Measurements from ENCODE around the gene GEN1. TPM values are rescaled to one million over a fixed set of nuclear protein-coding genes. Genes with fewer than 3 reads are reported as not detected.

GEN1 gene
- total RNA-seq, 1 donor from 2014 or later: 7.3 TPM

GRCh38 chr2:17752892-17753802 lies 791 bp upstream of the GEN1 start:
- DNase-seq: peak; percentile 62

GRCh38 chr2:17754773-17755425 lies 961 bp downstream of the GEN1 start:
- DNase-seq: peak; percentile 45

DNA sequence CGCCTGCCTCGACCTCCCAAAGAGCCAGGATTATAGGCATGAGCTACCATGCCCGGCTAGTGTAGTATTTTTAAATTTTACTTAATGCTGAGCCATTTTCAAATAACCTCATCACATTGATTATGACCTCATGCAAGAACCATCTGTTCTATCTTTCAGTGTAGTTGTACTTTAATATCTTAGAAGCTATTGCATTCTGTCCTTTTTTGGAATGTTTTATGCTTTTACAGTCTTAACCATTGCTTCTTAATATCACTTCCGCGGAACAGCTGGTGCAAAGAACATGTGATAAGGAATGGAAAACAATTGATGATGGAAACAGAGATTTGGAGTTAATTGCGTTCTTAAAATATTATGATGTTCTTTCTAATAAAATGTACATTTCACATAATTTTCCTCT lies 2.7 kb downstream of the GEN1 start:
- DNase-seq: no peak

DNA sequence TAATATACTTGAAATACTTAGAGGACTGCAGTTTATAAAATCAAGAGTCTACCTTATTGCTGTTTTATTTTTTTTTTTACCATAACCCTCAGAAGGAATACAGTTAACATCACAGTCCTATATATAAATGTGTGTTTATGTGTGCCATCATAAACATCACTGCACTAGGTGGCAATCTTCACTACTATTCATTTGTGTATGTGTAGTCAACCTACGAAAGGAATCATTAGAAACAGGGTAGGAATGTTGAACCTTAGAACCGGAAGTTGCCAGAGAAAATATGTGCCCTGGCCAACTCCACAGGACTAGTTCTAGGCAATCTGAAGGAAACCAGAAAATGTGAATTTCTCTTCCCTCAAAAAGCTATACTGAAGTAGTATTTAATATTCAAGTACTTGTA lies 3.4 kb downstream of the GEN1 start:
- DNase-seq: peak; percentile 87

DNA sequence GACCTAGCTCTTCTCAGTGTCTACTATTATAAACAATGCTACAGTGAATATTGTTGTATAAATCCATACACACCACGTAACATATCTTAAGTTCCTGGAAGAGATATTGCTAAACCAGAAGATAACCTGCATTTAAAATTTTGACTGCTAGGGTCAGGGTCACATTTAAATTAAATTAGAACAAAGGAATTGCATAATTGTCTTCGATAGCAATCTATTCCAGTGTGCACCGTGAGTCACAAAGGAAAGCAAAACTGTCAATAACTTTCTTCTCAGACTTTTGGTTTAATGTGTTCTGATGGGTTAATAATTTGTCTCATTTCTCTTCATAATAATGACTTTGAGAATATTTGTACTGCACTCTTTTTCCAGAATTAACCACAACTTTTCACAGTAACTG lies 4.2 kb downstream of the GEN1 start:
- DNase-seq: peak; percentile 58

- no peak for DNase-seq
These were observed 5.9 kb downstream of the GEN1 start for GRCh38 chr2:17759805-17760204.

GRCh38 chr2:17762451-17762850 lies 8.5 kb downstream of the GEN1 start:
- no peak for DNase-seq

DNA sequence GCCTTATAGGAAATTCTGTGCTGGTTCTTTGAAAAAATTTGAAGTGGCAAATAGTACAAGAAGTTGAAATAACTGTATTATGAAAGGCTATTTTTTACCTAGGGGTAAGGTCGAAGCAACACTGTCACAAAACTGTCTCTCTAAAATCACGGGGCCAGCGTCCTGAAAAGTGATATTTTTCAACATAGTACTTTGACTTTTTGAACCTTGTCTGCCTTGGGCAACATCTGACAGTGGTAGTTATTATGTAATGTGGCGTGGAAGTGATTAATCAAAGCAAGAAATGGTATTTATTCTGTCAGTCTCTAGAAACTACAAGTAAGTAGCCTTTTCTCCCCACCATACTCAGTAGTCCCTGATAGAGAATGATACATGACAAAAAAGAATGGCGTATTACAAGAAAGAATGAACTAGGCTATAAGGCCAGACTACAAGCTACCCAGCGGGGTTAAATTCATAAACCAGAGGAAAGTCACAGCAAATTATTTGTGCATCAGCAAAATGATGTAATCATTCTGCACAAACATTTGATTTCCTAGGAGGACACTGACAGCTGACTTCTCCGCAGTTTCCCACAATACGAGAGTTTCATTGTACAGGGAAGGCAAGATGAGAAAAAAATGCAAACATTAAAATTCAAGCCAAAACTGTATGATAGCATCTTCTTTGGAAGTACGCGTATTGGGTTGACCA lies 9.8 kb downstream of the GEN1 start:
- no peak for DNase-seq

- DNase-seq: no peak
These were observed 11.5 kb downstream of the GEN1 start for GRCh38 chr2:17765398-17765797.

DNA sequence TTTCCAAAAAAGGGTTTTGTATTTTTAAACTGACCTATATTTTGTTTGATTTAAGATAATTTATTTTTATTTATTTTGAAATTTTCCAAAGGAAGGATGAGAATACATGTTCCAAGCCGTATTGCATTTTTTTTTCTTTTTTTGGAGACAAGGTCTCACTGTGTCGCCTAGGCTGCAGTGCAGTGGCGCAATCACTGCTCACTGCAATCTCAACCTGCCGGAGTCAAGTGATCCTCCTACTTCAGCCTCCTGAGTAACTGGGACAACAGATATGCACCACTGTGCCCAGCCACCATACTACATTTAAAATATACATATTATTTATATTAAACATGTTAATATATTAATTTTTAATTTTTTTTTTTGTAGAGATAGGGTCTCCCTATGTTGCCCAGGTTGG lies 15.0 kb downstream of the GEN1 start:
- DNase-seq: no peak

DNA sequence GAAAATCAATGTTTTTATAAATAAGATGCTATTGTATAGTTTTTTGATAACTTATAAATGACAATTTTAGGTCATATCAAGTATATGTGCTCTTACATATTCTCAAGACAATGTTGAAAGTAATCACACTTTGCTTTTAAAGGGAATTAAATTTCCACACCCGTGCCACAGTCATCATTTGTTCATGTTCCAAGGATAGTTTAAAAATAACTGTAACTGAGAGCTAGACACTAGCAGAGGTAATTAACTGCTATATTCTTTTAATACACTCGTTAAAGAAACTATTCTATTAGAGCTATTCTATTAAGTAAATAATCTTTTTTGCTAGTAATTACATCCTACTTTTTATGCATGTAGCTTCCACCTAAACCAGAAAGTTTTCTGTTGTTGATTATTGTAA lies 18.0 kb downstream of the GEN1 start:
- DNase-seq: no peak

DNA sequence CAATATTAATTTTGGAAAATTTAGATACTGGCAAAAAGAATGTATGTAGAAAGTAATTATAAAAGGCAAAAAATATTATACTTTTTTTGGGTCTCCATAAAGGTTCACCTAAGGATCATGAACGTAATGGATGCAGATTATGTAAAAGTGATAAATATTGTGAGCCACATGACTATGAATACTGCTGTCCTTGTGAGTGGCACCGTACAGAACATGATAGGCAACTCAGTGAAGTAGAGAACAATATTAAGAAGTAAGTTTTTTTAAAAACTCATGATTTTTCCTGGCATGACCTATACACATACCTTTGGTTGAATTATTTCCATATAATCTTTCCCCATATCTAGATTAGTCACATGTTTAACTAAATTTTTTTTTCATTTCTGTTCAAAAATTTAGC lies 18.6 kb downstream of the GEN1 start:
- no peak for DNase-seq

GRCh38 chr2:17780546-17780945 lies 26.6 kb downstream of the GEN1 start:
- no peak for DNase-seq

- DNase-seq: no peak
These were observed 27.5 kb downstream of the GEN1 start for GRCh38 chr2:17781482-17781881.

GRCh38 chr2:17786727-17787126 lies 32.8 kb downstream of the GEN1 start:
- DNase-seq: no peak

DNA sequence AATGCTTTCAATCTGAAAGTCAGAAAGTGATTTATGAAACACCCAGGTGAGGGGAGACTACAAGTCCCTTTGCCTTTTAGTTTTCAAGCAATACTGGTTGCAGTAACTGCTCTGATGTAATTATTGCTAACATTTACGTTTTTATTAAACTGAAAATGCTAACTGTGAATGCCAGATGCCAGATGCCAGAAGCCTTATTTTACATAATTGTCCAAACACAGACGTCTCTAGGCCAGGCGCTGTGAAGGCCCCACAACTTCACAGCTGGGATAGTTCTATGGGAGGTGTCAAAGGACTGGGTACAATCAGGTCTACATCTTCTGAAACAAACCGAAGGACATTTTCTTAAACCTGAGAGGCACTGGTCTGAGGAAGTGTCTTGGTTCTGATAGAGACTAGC lies 34.8 kb downstream of the GEN1 start:
- no peak for DNase-seq

DNA sequence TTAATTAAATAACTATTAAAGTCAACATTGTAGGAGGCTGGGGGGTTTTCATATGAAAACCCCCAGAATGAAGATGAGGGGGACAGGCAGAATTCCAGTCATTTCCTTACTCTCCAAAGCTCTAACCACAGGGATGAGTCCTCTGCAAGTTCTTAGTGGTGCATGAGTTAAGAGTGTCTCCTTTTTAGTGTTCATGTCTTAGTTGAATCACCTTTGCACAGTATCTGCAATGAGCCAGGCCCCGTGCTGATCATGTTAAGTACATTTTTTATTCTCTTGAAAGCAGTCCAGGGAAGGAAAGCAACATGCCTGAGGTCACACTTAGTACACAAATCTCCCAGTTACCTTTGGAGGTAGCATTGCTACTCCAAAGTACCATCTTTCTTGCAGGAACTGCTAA lies 36.6 kb downstream of the GEN1 start:
- DNase-seq: no peak

- DNase-seq: peak; percentile 97
These were observed 37.3 kb downstream of the GEN1 start for GRCh38 chr2:17791121-17791816.

DNA sequence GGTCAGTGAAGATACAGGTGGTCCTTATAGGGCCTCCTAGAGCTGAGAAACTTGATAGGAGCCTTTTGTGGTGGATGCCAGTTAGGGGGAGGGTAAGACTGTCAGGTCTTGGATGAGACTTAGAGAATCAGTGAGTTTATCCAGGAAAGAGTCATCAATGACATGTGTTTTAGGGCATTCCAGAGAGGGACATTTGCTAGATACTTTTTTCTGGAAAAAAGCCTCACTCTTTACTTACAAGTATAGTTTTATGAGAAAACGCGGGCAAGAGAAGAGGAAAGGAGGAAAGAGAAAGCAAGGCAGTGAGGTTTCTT lies 37.8 kb downstream of the GEN1 start:
- DNase-seq: no peak

DNA sequence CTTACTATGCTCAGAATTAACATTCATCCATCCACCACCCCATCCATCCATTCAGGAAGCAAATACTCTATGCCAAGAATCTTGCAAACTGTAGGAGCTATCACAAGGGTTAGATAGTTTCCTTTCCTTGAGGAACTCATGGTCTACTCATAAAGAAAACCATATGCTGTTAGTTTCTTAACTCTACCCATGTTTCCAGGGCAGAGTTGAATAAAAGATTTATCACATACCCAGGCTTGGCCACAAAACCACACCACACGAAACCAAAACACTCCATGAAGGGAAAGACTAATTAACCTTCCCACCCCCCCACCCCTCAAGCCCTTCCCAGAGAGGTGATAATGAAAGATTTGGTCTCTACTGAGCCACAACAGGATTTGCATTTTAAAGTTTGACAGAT lies 38.6 kb downstream of the GEN1 start:
- no peak for DNase-seq

DNA sequence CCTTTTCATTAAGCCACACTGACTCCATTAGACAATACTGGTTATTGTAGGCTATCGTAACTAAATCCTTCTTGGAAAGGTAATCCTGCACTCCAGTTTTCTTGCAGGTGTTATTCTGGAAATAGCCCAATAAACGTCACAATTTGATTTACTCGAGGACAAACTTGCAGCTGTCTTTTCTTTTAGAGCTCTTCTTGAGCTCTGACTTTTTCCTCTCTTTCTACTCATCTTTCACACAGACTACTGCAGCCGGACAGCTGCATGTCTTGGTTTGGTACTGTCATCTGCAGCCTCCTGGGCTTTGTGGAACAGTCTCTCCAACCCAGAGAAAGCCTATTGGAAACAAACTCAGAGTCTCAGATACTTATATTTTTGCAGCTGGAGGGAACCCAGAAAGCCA lies 39.4 kb downstream of the GEN1 start:
- no peak for DNase-seq

DNA sequence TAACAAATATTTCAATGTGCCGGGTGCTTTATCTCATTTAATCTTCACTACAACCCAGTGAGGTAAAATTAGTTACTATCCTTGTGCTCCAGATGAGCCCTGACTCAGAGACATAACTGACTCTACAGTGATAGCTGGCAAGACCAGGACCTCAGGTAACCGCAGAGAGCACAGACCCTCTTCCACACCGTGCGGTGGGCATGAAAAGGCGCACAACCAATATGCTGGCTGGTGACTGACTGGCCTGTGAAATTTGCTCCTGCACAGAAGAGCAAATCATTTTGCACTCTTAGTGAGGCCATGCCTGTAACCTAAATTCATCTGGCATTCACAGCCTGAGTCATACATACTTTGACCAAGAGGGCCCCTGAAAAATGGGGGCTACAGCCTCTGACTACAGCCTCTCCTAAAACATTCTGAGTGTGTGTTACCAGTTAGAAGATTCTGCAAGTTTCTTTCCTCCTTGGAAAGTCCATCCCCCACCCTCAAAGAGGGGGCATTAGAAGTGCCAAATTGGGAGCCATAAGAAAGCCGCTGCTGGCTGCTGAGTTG lies 39.9 kb downstream of the GEN1 start:
- DNase-seq: no peak

- DNase-seq: no peak
These were observed 41.4 kb downstream of the GEN1 start for GRCh38 chr2:17795309-17795708.

Measured in dermis blood vessel endothelial cell (primary cell).